Measurements from ENCODE around the gene N4BP2.

N4BP2 gene

DNA sequence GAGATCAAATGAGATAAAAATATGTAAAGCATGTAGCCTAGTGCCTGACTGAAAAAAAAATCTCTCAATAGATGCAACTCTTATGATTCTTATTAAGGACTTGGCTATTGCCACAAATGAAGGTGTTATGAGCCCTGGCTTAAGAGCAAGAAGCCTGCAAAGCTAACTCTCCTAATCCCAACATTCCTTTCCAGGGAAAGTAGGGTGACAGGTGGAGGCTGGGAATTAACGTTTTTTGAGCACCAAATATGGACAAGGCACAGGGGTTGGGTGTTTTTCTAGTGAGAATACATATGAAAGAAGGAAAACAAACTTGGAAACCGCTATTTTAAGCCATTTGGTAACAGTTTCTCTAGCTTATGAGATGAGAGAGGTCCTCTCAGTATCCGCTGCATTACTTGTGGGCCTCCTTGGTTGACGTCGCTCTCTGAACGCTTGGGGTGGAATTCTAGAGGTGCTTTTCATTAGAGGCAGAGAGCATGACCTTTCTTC lies 142.6 kb downstream of the N4BP2 start:
- TF ChIP-seq, protein P1, sequence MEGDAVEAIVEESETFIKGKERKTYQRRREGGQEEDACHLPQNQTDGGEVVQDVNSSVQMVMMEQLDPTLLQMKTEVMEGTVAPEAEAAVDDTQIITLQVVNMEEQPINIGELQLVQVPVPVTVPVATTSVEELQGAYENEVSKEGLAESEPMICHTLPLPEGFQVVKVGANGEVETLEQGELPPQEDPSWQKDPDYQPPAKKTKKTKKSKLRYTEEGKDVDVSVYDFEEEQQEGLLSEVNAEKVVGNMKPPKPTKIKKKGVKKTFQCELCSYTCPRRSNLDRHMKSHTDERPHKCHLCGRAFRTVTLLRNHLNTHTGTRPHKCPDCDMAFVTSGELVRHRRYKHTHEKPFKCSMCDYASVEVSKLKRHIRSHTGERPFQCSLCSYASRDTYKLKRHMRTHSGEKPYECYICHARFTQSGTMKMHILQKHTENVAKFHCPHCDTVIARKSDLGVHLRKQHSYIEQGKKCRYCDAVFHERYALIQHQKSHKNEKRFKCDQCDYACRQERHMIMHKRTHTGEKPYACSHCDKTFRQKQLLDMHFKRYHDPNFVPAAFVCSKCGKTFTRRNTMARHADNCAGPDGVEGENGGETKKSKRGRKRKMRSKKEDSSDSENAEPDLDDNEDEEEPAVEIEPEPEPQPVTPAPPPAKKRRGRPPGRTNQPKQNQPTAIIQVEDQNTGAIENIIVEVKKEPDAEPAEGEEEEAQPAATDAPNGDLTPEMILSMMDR (IDR thresholded peaks at IDR 0.05; ENCODE audit: insufficient read depth, low read depth, low read length, missing control alignments), result no peak
- DNase-seq (ENCODE audit: low read depth), result peak; percentile 76
- H3K4me3 ChIP-seq (ENCODE audit: low read depth, low read length), result peak overlapping the region; percentile 87

DNA sequence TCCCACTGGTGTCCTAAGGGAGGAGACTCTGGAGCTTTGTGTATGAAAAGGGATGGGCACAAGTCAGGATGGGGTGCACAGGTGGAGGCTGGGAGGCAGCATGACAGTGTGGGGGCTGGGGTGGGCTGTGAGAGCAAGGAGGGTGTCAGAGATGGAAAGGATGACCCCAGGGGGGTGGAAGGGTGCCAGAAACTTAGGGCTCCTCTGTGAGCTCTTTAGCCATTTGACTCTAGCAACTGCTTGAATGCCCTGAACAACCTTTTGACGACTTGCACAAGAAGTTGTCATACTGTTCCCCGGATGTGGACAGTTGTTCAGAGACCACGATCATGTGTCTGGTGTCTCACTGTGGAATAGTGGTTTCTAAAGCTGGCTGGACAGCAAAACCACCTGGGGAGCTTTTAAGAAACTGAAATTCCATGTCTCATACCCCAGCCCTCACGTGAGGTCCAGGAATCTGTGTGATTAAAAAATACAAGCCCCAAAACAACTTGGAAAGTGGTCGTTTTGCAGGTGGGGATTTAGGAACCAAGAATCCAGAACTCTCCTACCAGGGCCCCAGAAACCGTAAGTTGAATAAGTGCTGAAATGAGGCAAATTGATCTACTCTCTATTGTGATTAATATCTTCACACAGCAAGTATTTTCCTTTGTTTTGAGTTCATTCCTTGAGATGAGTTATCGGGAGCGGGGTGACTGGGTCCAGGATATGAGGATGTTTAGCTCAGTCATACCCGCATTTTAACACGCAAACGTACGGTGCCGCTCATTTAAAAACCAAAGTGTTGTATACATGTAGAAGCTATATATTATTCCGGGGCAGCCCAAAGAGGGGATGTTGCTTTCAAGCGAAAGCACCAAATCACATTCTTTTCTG lies 143.6 kb downstream of the N4BP2 start:
- TF ChIP-seq, protein P1 (IDR thresholded peaks at IDR 0.05; ENCODE audit: insufficient read depth, low read depth, low read length, missing control alignments), result no peak
- peak; percentile 97 for DNase-seq (ENCODE audit: low read depth)
- peak overlapping the region; percentile 87 for H3K4me3 ChIP-seq (ENCODE audit: low read depth, low read length)

DNA sequence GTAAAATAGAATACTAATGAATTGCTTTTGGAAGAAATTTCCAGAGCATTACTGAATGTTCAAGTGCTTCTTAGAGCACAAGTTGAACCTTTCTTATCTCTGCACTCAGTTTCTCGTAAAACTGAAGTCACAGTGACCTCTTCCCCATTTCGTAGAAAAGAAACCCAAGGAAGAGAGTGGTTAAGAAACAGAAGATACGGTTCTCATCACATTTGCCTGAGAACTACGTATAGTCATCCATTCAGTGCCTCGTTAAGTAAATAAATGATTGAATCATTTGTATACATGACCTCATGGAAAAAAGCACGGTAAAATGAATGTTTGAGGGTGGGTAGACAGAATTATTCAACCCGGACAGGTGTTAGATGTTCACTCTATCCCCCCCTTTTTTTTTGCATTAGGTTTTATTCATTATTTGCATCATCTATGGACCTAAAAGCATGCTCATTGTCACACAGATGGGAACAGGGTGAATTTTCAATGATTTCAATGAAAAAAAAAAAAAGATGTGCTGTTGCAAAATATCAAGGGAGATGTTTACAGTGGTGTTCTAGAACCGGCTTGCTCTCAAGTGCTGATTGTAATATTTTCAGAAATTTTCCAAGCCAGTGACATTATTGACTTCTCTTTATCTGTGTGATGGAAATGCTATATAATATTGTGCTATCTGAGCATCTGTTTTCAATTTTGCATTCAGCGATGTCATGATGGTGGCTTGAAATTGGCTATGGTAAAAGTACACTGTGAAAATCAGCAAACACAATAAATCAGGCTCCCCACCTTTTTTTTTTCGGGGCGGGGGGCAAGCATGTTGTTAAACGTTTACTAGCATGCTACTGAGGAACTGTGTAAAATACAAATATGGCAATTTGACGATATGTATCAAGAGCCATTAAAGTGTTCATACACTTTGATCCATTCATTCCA lies 144.5 kb downstream of the N4BP2 start:
- DNase-seq (ENCODE audit: low read depth), result peak; percentile 73
- H3K4me3 ChIP-seq (ENCODE audit: low read depth, low read length), result peak overlapping the region; percentile 87
- TF ChIP-seq, protein P1 (IDR thresholded peaks at IDR 0.05; ENCODE audit: insufficient read depth, low read depth, low read length, missing control alignments), result no peak

DNA sequence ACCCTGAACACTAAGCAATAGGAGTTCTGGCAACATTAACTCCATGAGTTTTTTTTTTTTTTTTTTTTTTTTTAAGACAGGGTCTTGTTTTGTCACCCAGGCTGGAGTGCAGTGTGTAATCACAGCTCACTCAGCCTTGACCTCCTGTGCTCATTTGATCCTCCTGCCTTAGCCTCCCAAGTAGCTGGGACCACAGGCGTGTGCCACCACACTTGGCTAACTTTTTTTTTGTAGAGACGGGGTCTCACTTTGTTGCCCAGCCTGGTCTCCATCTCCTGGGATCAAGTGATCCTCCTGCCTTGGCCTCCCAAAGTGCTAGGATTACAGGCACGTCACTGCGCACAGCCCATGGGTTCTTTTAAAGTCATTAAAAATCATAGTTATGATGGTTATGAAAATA lies 145.2 kb downstream of the N4BP2 start:
- H3K4me3 ChIP-seq (ENCODE audit: low read depth, low read length), result peak overlapping the region; percentile 87
- TF ChIP-seq, protein P1 (IDR thresholded peaks at IDR 0.05; ENCODE audit: insufficient read depth, low read depth, low read length, missing control alignments), result no peak
- DNase-seq (ENCODE audit: low read depth), result peak; percentile 63

DNA sequence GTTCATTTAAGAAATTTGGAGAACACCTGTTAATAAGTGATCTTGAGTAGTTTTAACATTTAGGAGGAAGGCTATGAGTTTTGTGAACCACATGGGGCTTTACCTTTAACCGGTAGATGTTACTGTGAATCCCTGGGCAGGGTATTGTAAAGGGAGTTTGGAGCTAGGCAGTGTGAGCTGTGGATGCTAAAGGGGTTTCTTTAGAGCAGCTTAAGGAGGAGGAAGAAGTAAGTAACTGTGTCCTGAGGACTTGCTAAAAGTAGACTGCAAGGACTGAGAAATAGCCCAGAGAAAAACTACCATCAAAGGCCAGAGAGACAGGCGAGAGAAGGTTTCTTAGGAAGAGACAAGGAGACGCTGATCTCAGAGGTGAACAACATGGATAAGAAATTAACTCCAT lies 145.8 kb downstream of the N4BP2 start:
- TF ChIP-seq, protein P1 (IDR thresholded peaks at IDR 0.05; ENCODE audit: insufficient read depth, low read depth, low read length, missing control alignments), result no peak
- DNase-seq (ENCODE audit: low read depth), result peak; percentile 51
- peak overlapping the region; percentile 87 for H3K4me3 ChIP-seq (ENCODE audit: low read depth, low read length)

DNA sequence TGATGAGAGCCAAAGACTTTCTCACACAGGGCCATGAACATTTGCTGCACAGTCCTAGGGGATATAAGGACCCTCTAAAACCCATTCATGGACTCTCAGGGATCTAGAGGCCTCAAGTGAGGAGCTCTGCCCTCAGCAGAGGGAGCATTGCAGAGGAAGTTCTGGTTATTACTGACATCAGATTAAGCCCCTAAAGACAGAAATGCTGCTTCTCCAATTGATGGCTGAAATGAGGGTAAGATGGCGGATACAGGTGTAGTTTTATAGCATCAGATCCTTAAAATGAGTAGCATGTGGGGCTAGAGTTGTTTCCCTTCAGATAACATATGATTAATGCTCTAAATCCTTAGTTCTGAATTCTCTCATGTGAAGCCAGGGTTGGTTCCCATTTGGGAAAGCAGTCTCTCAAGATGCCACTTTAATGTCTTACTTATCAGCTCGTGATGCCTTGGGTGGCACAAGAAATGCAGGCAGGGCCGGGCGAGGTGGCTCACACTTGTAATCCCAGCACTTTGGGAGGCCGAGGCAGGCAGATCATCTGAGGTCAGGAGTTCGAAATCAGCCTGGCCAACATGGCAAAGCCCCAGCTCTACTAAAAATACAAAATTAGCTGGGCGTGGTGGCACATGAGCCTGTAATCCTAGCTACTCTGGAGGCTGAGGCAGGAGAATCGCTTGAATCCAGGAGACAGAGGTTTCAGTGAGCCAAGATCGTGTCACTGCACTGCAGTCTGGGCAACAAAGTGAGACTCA lies 148.0 kb downstream of the N4BP2 start:
- H3K4me3 ChIP-seq (ENCODE audit: low read depth, low read length), result peak overlapping the region; percentile 87
- DNase-seq (ENCODE audit: low read depth), result no peak
- TF ChIP-seq, protein P1 (IDR thresholded peaks at IDR 0.05; ENCODE audit: insufficient read depth, low read depth, low read length, missing control alignments), result no peak
